T47D (cell line): ENCODE data around the gene NOTUM.

Experiments
- DNase-seq, 2 experiments: peaks; one replicate each; pipeline versions ENCODE4 v3.0.0 to v3.0.0-alpha.2; 2011 to 2012; ENCODE audit warnings: low read depth in 1 of 2, low spot score in 1 of 2
- JUND ChIP-seq: IDR thresholded peaks from 2 replicates; pipeline ENCODE4 v1.6.1; 2012; ENCODE audit warnings: low read depth
- in situ Hi-C: cut with HindIII; loops from 2 replicates; pipeline ENCODE4 v1.10.0; 2016; ENCODE audit warnings: low sequenced_read_pairs, low pct_unique_long_range_greater_than_20kb

The NOTUM gene

DNA sequence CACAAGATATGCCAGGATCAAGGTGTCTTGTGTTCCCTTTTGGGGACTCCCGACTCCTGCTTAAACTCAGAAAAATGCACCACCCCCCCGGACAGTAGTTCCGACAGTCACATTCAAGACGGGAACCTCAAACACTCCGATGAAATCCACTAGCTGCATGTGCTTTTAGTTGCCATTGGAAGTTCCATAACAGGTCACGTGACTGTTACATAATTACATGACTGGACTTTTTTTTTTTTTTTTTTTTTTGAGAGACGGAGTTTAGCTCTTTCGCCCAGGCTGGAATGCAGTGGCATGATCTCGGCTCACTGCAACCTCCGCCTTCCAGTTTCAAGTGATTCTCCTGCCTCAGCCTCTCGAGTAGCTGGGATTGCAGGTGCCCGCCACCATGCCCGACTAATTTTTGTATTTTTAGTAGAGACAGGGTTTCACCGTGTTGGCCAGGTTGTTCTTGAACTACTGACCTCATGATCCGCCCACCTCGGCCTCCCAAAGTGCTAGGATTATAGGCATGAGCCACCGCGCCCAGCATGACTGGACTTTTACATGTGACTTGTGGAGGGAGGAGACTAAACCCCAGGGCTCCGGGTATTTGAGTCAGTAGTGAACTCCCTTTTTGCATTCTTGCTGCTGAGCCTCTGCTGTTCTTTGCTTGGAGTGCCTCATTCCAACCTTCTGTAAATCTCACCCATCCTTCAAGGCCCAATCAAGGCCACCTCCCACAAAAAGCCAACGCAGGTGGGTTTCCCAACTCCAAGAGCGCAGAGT, 44.6 kb downstream of the NOTUM start:
- in situ Hi-C loops, result no loop called here
- TF ChIP-seq JUND, result no peak
- no peak for DNase-seq

DNA sequence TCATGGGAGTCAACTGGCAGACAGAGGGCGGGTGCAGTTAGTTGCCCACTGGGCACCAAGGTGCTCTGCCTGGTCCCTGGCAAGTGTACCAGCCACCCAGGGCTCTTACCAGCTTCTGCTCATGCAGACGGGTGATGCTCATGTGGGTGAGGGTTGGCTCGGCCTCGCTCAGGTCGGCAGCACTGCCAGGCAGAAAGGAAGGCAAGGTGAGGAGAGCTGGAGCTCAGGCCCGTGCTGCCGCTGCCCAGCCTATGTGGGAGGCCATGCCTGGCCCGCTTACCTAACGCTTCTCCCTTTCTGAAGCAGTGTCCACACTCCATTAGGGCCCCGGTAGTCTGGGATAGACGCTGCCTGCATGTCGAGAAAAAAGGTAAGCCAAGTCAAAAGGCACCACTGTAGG, 45.7 kb downstream of the NOTUM start:
- TF ChIP-seq JUND, result no peak
- in situ Hi-C loops, result no loop called here
- DNase-seq, result no peak

DNA sequence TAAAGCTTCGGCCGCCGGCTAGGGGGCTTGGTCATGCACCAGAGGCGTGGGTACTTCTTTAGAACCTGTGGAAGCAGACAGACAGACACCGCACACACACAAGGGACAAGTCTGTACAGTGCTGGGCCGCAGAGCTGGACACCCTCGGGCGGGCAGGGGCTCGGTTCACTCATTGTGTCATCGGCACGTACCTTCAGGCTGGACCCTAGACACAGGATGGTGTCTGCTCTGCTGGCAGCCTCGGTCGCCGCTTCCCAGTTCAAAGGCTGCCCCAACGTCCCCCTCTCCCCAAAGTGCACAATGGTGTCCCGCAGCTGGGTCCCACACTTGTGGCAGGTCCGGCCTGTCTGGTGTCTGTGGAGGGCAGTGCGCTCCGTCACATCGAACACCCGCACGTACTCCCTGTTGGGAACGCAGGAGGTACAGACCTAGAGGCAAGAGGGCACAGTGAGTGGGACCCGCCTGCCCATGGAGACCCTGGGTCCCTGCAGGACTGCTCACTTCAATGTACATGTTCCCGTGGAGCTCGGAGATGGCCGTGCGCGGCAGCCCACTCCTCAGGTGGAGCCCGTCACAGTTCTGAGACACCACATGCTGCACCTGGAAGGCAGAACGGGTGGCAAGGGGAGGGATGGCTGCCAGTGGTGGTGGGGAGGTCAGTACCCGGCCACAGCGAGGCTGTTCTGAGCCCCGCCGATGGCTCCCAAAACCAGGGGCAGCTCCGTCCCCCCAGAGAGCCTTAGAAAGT, 46.7 kb downstream of the NOTUM start:
- TF ChIP-seq JUND, result no peak
- DNase-seq, result no peak
- in situ Hi-C loops, result no loop called here

DNA sequence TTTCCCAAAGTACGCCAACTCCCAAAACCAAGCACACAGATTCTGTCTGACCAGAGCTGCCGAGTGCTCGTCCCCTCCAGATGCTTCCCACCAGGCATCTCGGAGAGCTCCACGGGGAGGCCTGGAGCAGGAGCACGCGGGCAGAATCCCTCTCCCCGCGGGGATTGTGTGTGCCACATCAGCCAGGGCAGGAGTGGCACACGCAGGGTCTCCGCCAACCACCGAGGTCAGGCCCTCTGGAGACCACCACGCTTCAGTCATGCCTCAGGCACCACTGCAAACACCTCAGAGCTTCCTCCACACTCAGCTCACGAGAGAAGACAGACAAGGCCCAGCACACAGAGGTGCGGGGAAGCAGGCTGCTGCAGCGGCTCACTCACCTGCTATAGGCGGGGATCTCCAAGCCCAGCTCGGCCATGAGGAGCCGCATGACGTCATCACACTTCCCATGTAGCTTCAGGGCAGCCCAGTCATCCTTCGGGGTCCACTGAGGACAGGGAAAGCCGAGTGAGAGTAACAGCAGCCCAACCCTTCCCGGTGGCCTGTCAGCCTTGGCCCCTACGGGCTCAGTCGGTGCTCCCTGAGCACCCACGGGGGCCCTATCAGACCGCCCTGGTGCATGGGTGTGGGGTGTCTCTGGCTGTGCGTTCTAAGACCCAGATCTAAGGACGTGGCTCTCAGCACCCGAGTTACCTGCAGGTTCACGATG, 47.4 kb downstream of the NOTUM start:
- DNase-seq, result no peak
- TF ChIP-seq JUND, result no peak
- in situ Hi-C loops, result no loop called here

DNA sequence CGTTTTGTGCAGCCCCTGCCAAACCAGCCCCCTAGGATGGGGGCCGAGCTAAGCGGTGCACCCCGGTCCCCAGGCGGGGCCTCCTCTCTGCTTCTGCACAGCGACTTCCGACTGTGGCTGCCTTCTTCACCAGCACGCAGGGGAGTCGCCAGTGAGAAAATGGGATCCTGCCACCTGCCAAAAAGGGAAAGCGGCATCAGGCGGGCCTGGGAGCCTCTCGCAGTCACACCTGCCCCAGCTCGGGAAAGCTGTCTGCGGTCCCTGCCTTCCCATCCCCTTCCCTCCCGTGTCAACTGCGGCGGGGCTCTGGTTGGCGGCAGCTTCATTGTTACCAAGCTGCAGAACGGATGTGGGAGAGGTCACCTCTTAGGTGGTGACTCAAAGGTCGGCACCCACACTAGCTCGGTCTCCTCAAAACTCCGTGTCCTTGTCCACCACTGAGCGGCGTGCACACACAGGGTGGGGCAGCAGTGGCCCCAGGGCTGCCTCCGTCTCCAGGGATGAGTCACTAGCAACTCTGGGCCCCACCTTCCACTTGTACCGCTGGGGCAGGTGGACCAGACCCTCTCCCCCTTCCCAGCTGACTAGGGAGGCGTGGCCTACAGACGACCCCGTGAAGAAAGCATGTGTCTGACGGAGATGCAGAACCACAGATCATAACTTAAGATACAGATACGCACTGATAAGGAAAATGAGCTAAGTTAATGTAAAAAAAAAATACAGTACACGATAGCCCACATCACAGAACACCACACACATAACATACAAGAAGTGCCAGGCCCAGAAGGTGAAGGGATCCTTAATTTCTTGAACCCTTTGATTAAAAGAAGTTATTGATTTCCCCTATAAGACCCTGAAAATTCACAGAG, 48.3 kb downstream of the NOTUM start:
- in situ Hi-C loops, result no loop called here
- DNase-seq, result no peak
- TF ChIP-seq JUND, result no peak

DNA sequence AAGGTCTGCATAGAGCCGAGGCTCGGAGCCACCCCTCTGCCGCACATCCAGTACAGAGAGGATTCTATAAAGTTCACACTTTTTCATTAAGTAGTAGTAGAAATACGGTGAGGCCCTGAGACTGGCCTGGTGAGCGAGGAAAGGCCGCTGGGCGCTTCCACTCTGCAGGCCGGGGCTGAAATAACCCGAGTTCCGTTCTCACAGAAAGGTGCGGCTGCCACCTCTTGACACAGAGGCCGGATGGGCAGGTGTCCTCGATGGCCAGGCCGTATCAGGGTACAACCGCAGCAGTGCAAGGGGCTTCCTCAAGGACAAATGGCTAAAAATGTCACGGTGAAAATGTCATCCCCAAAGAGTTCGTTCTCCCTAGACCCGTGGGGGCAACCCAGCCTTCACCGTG, 49.0 kb downstream of the NOTUM start:
- in situ Hi-C loops, result no loop called here
- no peak for DNase-seq
- no peak for TF ChIP-seq JUND

DNA sequence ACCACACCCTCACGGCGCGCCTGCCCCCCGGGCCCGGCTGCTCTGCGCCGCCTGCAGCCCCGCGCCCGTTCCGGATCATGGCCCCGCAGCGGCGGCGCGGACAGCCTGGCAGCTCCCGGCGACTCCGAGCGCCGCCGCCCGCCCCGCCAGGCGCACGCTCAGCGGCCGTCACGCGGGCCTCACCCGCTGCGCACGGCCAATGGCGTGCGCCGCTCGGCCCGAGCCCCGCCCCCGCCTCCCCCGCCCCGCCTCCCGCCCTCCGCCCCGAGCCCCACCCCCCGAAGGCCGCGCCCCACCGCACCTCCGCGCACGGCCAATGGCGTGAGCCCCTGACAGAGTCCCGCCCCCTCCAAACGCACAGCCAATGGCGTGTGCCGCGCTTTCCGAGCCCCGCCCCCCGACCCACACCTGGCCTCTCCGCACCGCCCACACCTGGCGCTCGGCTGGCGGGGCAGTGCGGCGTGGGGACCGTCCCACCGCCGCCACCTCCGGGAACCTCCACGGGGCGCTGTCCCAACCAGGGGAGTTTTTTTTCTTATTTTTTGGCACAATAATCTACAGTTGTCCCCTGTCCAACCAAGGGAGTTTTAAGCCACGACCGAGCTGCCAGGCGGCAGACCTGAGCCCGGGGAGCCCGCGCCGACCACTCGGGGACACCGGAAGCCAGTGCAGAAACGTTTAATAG, 49.6 kb downstream of the NOTUM start, which contains the start of gene PCYT2:
Gene PCYT2, minus strand, starts transcription at position 123 of the 685 bp plus-strand sequence. Its CDS starts 44 bp downstream, at position 79.
- in situ Hi-C loops, result no loop called here
- DNase-seq, result peak; percentile 98 to 100
- TF ChIP-seq JUND, result no peak

DNA sequence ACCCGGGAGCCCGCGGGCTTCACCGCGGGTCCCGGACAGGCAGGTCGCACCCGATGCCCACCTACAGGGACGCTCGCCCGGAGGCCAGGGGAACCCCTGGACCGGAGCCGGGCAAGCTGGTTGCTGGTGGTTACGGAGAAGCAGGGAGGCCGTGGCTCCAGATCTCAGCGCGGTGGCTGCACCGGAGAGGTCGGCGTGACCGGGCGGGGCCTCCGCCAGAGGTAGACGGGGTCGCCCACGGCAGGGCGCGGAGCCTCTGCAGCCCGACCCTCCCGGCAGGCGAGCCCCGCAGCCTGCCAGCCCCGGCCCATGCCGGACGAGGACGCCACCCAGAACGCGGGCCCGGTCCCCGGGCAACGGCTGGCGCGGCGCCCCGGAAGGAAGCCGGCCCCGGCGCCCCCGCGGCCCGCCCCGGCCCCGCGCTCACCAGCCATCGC, 50.1 kb downstream of the NOTUM start:
- DNase-seq, result peak in 1 of 2 experiments; percentile 55
- no peak for TF ChIP-seq JUND
- in situ Hi-C loops, result no loop called here

DNA sequence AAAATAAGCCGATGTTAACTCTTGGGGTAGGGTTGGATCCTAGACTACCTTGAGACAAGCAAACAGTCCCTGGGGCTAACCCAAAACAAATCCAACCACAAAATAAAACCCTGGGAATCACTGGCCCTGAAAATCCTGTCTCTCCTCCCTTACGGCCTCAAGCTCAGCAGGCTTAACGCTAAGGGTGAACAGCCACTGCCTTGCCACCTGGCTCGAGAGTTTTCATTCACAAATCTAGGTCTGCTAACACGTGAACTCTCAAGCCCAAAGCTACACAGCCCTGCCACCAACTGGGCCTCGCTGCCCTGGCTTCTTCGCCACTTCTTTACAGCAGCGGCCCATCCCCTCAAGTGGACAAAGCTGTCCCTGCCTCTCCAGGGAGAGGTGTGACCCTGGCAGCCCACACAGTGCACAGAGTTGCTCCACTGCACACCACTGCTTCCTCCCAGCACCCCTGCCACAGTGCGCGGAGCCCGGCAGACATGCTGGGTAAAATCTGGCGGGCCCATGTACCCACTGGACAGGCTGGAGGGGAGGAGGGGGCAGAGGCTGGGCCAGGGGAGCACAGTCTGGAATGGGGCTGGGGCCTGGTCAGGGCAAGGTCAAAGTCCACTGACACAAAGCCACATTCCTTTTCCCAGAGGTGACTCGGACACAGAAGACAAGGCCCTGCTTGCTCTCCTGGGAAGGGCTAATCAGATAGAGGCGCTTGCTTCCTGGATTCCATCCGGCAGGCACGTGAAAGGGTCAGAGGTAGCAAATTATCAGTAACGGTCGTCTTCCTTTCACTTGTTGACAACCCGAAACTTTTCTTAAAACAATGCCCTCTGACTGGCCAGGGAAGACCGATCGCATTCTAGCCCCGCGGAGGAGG, 50.8 kb downstream of the NOTUM start:
- no peak for TF ChIP-seq JUND
- in situ Hi-C loops, result no loop called here
- peak; percentile 60 to 63 for DNase-seq

DNA sequence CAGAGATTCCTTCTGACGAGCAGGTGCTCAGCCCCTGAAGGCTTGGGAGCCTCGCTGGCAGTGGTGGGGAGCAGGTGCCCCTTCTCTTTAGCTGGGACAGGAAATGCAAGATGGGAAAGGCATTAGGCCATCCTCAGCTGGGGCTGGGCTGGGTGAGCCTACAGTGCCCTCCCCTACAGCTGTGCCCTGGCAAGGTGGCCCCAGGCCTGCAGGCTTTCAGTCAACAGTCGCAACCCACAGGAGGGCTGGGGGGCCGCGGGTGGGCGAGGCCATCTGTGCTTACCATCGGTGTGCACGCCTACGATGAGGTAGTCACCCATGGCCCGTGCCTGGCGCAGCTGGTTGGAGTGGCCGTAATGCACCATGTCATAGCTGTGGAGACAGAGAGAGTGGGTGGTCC, 51.8 kb downstream of the NOTUM start:
- no peak for TF ChIP-seq JUND
- in situ Hi-C loops, result no loop called here
- no peak for DNase-seq

DNA sequence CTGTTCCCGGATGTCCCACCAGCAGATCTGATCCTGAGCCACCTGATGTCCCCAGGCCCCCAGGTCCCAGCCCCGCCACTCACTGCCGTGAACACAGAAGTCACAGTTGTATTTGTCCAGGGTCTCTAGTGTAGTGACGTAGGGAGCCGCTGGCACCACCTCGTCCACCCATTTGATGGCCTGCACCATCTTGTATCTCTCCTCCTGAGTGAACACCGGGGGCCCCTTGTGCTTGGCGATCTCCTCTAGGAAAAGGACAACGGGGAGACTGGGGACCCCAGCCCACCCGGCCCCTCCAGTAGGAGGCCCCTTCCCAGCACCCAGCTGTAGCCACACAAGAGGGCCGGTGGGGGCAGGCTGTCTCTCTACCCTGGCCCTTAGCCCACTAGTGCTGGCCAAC, 52.2 kb downstream of the NOTUM start:
- DNase-seq, result no peak
- in situ Hi-C loops, result no loop called here
- no peak for TF ChIP-seq JUND
